ENCODE data around the gene TRIM69. TPM values are rescaled to one million over a fixed set of nuclear protein-coding genes. Genes with fewer than 3 reads are reported as not detected.
"Not testable (repeated sequence)": the region's sequence is repeated elsewhere in the genome, so short reads cannot be mapped to it uniquely, and the experiment has no call there.

The TRIM69 gene
- total RNA-seq, 4 donors from 2014 or later, result 13.3 to 23.6 (median 15.9) TPM

DNA sequence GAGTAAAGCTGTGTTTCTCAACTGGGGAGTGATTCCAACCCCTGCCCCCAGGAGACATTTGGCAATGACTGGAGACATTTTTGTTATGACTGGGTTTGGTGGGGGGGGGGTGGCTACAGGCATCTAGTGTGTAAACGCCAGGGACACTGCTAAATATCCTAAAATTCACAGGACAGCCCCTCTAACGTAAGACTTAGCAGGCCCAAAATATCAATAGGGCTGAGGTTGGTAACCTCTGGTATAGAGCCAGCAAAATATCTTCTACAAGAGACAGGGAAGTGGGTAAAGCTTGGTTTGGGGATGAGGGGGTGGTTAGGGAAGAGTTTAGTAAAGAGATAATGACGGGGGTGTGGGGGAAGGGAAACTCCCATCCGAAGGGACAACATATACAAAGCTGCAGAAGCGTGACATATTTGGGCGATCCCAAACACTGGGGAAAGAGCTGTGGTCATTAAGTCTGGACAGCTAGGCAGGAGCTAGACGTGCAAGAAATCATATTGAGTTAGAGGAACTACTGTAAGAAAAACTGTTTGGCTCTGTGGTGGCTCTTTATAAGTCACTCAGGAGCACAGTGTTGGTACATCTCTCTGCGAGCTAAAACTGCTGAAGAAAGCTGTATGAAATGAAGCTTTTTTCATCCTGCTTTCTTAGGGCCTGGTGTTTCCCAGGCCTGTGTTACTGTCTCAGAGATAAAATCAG lies 697 bp upstream of the TRIM69 start:
- intact Hi-C loops (cut with DNase I), result loop anchor here (5.0 to 10.0 kb wide), 2 partner anchors 68 to 161 kb away; no protein-coding TSS in a partner anchor
- DNase-seq, result peak in 1 of 2 donors; percentile 37
- Histone ChIP-seq H3K36me3 (no peaks in the 10 kb centered on the region), H3K4me1 (no peaks in the 10 kb centered on the region), H3K4me3 (replicated peaks in 1 of 3) (no peak overlapping the region), H3K27ac (peak overlapping the region in 2 of 3 donors; percentile 45 to 49), H3K27me3 (no peaks in the 10 kb centered on the region), H3K9me3 (no peaks in the 10 kb centered on the region)
- WGBS, 2 donors, result 62 to 63% methylated on average over 8 of the region's 8 CpGs
- no peak for TF ChIP-seq POLR2A (IDR thresholded peaks at IDR 0.05)
- TF ChIP-seq, protein P1, sequence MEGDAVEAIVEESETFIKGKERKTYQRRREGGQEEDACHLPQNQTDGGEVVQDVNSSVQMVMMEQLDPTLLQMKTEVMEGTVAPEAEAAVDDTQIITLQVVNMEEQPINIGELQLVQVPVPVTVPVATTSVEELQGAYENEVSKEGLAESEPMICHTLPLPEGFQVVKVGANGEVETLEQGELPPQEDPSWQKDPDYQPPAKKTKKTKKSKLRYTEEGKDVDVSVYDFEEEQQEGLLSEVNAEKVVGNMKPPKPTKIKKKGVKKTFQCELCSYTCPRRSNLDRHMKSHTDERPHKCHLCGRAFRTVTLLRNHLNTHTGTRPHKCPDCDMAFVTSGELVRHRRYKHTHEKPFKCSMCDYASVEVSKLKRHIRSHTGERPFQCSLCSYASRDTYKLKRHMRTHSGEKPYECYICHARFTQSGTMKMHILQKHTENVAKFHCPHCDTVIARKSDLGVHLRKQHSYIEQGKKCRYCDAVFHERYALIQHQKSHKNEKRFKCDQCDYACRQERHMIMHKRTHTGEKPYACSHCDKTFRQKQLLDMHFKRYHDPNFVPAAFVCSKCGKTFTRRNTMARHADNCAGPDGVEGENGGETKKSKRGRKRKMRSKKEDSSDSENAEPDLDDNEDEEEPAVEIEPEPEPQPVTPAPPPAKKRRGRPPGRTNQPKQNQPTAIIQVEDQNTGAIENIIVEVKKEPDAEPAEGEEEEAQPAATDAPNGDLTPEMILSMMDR (IDR thresholded peaks at IDR 0.05), result no peak

DNA sequence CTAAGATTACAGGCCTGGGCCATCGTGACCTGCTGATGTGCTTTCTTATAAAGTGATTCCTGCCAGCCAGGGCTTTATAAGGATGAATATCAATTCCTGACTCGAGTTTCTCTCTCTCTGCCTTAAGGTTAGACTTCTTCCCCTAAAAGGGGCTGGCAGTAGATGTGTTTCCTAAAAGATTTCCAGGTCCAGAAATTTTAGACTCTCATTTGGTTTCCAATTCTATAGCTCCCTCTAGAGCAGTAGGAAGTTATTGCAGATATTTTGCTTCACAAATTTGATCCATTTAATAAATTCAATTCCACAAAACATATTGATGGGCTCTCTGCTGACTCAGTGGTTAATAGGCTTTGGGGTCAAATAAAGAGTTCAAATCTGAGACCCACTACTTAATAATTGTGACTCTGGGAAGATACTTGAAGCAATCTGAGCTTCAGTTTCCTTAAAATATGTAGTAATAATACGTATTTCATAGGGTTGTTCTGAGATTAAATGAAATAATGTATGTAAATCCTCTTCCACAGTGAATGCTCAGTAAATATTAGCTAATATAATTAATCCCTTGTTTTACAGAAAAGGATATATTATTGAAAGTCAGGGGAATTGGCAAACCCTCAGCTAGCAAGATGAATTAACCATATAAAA lies 2.1 kb downstream of the TRIM69 start:
- TF ChIP-seq, protein P1 (IDR thresholded peaks at IDR 0.05), result peak; percentile 30 to 91 (median 64)
- no peak for TF ChIP-seq POLR2A (IDR thresholded peaks at IDR 0.05)
- no peaks in the 10 kb centered on the region for H3K4me1 ChIP-seq
- 66 to 73% methylated on average over 3 of the region's 3 CpGs for WGBS, 2 donors
- H3K27me3 ChIP-seq, result no peaks in the 10 kb centered on the region
- H3K36me3 ChIP-seq, result no peaks in the 10 kb centered on the region
- no peaks in the 10 kb centered on the region for H3K9me3 ChIP-seq
- H3K4me3 ChIP-seq (replicated peaks in 1 of 3), result no peak overlapping the region
- DNase-seq, result no peak
- no peak overlapping the region for H3K27ac ChIP-seq
- intact Hi-C loops (cut with DNase I), result loop anchor here (5.0 to 10.0 kb wide), 2 partner anchors 71 to 164 kb away; no protein-coding TSS in a partner anchor

DNA sequence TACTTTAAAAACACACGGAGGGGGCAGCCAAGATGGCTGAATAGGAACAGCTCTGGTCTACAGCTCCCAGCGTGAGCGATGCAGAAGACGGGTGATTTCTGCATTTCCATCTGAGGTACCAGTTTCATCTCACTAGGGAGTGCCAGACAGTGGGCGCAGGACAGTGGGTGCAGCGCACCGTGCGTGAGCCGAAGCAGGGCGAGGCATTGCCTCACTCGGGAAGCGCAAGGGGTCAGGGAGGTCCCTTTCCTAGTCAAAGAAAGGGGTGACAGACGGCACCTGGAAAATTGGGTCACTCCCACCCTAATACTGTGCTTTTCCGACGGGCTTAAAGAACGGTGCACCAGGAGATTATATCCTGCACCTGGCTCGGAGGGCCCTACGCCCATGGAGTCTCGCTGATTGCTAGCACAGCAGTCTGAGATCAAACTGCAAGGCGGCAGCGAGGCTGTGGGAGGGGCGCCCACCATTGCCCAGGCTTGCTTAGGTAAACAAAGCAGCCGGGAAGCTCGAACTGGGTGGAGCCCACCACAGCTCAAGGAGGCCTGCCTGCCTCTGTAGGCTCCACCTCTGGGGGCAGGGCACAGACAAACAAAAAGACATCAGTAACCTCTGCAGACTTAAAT lies 3.0 kb downstream of the TRIM69 start:
- 81 to 85% methylated on average over 21 to 23 of the region's 24 CpGs for WGBS, 2 donors
- H3K4me1 ChIP-seq; H3K27me3 ChIP-seq; H3K4me3 ChIP-seq (replicated peaks in 1 of 3); H3K9me3 ChIP-seq; H3K27ac ChIP-seq; H3K36me3 ChIP-seq; DNase-seq: not testable (repeated sequence)
- intact Hi-C loops (cut with DNase I), result loop anchor here (5.0 to 10.0 kb wide), 2 partner anchors 72 to 165 kb away; no protein-coding TSS in a partner anchor

DNA sequence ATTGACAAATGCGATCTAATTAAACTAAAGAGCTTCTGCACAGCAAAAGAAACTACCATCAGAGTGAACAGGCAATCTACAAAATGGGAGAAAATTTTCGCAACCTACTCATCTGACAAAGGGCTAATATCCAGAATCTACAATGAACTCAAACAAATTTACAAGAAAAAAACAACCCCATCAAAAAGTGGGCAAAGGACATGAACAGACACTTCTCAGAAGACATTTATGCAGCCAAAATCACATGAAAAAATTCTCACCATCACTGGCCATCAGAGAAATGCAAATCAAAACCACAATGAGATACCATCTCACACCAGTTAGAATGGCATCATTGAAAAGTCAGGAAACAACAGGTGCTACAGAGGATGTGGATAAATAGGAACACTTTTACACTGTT lies 7.1 kb downstream of the TRIM69 start:
- H3K4me3 ChIP-seq (replicated peaks in 1 of 3); H3K9me3 ChIP-seq; H3K27me3 ChIP-seq; H3K4me1 ChIP-seq; DNase-seq; H3K36me3 ChIP-seq; H3K27ac ChIP-seq; intact Hi-C loops (cut with DNase I): not testable (repeated sequence)
- 94 to 96% methylated on average over 2 of the region's 2 CpGs for WGBS, 2 donors

DNA sequence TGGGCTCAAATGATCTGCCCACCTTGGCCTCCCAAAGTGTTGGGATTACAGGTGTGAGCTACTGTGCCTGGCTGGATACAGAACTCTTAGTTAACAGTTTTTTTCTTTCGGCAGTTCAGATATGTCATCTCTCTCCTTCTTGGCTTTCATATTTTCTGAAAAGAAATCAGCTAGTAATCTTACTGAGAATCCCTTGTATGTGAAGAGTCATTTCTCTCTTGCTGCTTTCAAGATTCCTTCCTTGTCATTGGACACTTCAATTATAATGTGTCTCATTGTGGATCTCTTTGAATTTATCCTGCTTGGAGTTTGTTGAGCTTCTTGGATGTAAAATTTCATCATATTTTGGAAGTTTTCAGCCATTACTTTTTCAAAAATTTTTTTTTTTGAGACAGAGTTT lies 17.0 kb downstream of the TRIM69 start:
- Histone ChIP-seq H3K9me3 (no peaks in the 10 kb centered on the region), H3K27me3 (no peaks in the 10 kb centered on the region), H3K27ac (no peak overlapping the region), H3K4me1 (no peaks in the 10 kb centered on the region), H3K36me3 (no peaks in the 10 kb centered on the region), H3K4me3 (replicated peaks in 1 of 3) (no peak overlapping the region)
- 96 to 98% methylated on average over 1 of the region's 1 CpG for WGBS, 2 donors
- intact Hi-C loops (cut with DNase I), result no loop called here
- DNase-seq, result no peak
- no peak for TF ChIP-seq POLR2A (IDR thresholded peaks at IDR 0.05)
- TF ChIP-seq, protein P1 (IDR thresholded peaks at IDR 0.05), result no peak

DNA sequence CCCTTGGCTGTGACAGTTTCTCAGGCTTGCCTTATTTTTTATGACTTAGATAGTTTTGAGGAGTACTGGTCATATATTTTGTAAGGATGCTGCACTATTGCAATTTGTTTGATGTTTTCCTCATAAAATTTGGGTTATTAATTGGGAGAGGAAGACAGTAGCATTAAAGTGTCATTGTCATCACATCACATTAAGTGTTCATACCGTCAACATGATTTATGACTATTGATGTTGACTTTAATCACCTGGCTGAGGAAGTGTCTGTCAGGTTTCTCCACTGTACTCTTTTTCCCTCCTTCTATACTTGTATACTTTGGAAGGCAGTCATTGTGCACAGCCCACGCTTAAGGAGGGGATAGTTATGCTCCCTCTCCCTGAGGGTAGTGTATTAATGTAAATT lies 26.9 kb downstream of the TRIM69 start:
- H3K4me1 ChIP-seq, result peaks cover 0 to 5% of the 10 kb centered on the region in 2 donors
- TF ChIP-seq POLR2A (IDR thresholded peaks at IDR 0.05), result no peak
- TF ChIP-seq, protein P1 (IDR thresholded peaks at IDR 0.05), result no peak
- 93 to 95% methylated on average over 2 of the region's 2 CpGs for WGBS, 2 donors
- H3K4me3 ChIP-seq (replicated peaks in 1 of 3), result no peak overlapping the region
- DNase-seq, result no peak
- H3K27ac ChIP-seq, result no peak overlapping the region
- no peaks in the 10 kb centered on the region for H3K27me3 ChIP-seq
- intact Hi-C loops (cut with DNase I), result no loop called here
- H3K36me3 ChIP-seq, result no peaks in the 10 kb centered on the region
- no peaks in the 10 kb centered on the region for H3K9me3 ChIP-seq
